ENCODE results near the gene FKBP5. TPM values are rescaled to one million over a fixed set of nuclear protein-coding genes. Genes with fewer than 3 reads are reported as not detected.
"Not testable (repeated sequence)": the region's sequence is repeated elsewhere in the genome, so short reads cannot be mapped to it uniquely, and the experiment has no call there.

FKBP5 gene
- polyA plus RNA-seq, 1 experiment = 1.6 TPM

DNA sequence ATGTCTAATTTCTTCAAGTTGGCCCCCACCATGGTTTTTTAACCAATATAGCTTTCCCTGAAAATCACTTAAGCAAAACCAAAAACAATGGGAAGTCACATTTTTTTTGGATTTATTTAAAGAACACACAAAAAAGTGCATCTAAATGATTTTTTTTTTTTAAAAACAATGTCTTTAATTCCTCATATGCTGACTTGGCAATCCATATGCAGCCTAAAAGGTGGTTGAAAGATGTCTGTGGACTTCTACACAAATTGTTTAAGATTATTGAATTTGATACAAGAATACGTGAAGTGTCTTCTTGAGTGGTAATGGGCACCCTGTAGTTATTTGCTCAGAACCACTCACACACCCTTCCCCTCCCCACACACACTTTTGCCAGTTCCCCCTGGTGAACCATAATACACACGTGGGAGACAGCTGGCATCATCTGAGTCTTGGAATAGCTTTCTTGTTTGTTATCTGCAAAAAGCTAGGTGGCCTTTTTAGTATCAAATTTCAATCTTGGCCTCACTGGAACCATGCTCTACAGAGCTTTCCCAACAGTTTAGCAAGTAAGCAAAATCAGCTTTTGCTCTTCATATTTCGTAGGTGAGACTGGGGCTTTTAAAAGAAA lies 115.1 kb downstream of the FKBP5 start:
- POLR2A ChIA-PET = no interaction called here
- Histone ChIP-seq H3K36me3 (ENCODE audit: control insufficient read depth, insufficient read depth, low read length) (no peaks in the 10 kb centered on the region), H3K4me3 (ENCODE audit: low read depth, low read length) (no peak overlapping the region), H3K27me3 (ENCODE audit: control insufficient read depth, insufficient read depth, low read length) (no peaks in the 10 kb centered on the region)
- CTCF ChIA-PET = interaction anchor here (0.6 to 2.0 kb wide), 6 partner anchors 8 to 178 kb away, joined by 3 to 6 read pairs (median 4); no protein-coding TSS in a partner anchor
- no peak for TF ChIP-seq CTCF (IDR thresholded peaks at IDR 0.05; ENCODE audit: insufficient read depth, low read depth, low read length)
- no peak for DNase-seq (ENCODE audit: low read depth)

DNA sequence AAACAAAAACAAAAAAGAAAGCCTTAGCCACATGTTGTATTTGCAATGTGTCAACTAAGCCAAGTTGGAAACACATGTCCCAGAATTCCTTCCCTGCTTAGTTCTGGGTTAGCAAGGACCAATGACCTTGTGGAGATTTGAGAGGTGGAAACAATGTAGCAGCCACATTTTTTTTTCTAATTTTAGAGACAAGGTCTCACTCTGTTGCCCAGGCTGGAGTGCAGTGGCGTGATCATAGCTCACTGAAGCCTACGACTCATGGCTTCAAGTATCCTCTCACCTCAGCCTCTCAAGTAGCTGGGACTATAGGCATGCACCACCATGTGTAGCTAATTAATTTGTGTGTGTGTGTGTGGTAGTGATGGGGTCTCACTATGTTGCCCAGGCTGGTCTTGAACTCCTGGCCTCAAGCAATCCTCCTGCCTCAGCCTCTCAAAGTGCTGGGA lies 117.8 kb downstream of the FKBP5 start:
- CTCF ChIA-PET = interaction anchor here (1.4 to 4.2 kb wide), 2 partner anchors 11 to 166 kb away, joined by 4 to 27 read pairs; partner anchors contain the start of gene ARMC12
- H3K4me3 ChIP-seq (ENCODE audit: low read depth, low read length); DNase-seq (ENCODE audit: low read depth); H3K27me3 ChIP-seq (ENCODE audit: control insufficient read depth, insufficient read depth, low read length); H3K36me3 ChIP-seq (ENCODE audit: control insufficient read depth, insufficient read depth, low read length); POLR2A ChIA-PET: not testable (repeated sequence)

- DNase-seq (ENCODE audit: low read depth) = no peak
- Histone ChIP-seq H3K4me3 (ENCODE audit: low read depth, low read length) (no peak overlapping the region), H3K27me3 (ENCODE audit: control insufficient read depth, insufficient read depth, low read length) (peaks cover 2% of the 10 kb centered on the region), H3K36me3 (ENCODE audit: control insufficient read depth, insufficient read depth, low read length) (no peaks in the 10 kb centered on the region)
- peak; percentile 36 for TF ChIP-seq CTCF (IDR thresholded peaks at IDR 0.05; ENCODE audit: insufficient read depth, low read depth, low read length)
- POLR2A ChIA-PET = no interaction called here
- CTCF ChIA-PET = interaction anchor here (0.7 to 4.2 kb wide), 5 partner anchors 17 to 540 kb away, joined by 3 to 27 read pairs (median 3); partner anchors contain the start of gene ARMC12
Observed at GRCh38 chr6:35569011-35569461, 119.7 kb downstream of the FKBP5 start.

- ChIA-PET CTCF (no interaction called here), POLR2A (interaction anchor here (0.7 kb wide), 1 partner anchor 647 kb away, joined by 3 read pairs; no protein-coding TSS in a partner anchor)
- H3K4me3 ChIP-seq (ENCODE audit: low read depth, low read length) = no peak overlapping the region
- no peaks in the 10 kb centered on the region for H3K36me3 ChIP-seq (ENCODE audit: control insufficient read depth, insufficient read depth, low read length)
- DNase-seq (ENCODE audit: low read depth) = no peak
- no peak for TF ChIP-seq CTCF (IDR thresholded peaks at IDR 0.05; ENCODE audit: insufficient read depth, low read depth, low read length)
- H3K27me3 ChIP-seq (ENCODE audit: control insufficient read depth, insufficient read depth, low read length) = peaks cover 15% of the 10 kb centered on the region
Observed at GRCh38 chr6:35566794-35567193, 121.9 kb downstream of the FKBP5 start.

DNA sequence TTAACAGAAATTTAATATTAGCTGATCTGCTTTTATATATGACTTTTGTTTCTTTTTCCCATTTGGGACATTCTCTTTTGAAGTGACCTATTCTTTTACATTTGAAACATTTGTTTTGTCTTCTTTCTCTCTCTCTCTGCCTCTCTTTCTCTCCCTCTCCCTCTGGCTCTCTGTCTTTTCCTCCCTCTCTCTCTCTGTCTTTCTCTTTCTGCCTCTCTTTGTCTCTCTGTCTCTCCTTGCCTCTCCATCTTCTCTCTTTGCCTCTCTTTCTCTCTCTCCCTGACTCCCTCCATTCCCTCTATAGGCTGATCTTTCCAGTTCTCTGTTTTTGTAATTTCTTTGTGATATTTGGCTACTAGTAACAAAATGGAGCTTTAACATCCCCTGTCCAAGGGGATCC lies 124.0 kb downstream of the FKBP5 start:
- no peak for DNase-seq (ENCODE audit: low read depth)
- no peak overlapping the region for H3K4me3 ChIP-seq (ENCODE audit: low read depth, low read length)
- no peak for TF ChIP-seq CTCF (IDR thresholded peaks at IDR 0.05; ENCODE audit: insufficient read depth, low read depth, low read length)
- H3K27me3 ChIP-seq (ENCODE audit: control insufficient read depth, insufficient read depth, low read length) = peaks cover 15% of the 10 kb centered on the region
- ChIA-PET POLR2A (no interaction called here), CTCF (interaction anchor here (1.1 to 1.4 kb wide), 3 partner anchors 13 to 172 kb away, joined by 3 to 5 read pairs (median 4); partner anchors contain the start of gene ARMC12)
- H3K36me3 ChIP-seq (ENCODE audit: control insufficient read depth, insufficient read depth, low read length) = no peaks in the 10 kb centered on the region
